ENCODE measurements around the gene SLC37A1. TPM values are rescaled to one million over a fixed set of nuclear protein-coding genes. Genes with fewer than 3 reads are reported as not detected.

The SLC37A1 gene
- total RNA-seq, 1 experiment from 2014 or later: 15.0 TPM

DNA sequence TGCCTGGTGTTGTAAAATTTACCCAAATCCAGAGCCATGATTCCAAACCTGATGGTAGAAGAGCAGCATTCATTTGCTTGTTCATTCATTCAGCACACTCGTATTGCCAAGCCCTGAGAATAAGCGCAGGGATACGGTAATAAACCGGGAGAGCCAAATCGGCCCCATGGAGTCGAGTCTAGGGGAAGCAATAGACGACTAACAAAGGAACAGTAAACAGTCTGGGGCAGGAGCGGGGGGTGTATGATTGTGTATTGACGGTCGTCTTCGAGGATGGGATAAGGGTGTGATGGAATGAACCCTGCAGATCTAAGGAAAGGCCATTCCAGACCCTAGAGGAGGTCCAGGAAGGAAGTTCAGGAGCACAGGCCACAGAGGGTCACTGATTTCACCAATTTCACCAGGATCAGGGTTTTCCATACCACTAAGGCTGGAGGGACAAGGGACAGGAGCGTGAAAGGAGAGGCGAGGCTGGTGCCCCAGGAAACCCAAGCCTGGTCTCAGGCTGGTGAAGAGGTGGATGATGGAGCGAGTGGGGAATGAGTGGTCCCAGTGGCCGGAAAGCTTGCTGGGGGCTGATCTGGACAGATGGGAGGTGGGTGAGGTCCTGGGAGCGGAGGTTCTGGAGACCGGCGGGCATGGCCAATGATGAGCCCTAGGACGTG is 78.6 kb downstream of the SLC37A1 start:
- Histone ChIP-seq H4K20me1 (ENCODE audit: insufficient read depth) (no peaks in the 10 kb centered on the region), H2AFZ (ENCODE audit: low read depth, low read length, poor library complexity, severe bottlenecking) (no peak overlapping the region), H3K9me3 (ENCODE audit: control insufficient read depth in 1 of 2, insufficient read depth in 1 of 2, low read depth in 1 of 2, low read length in 2 of 2) (no peaks in the 10 kb centered on the region), H3K27me3 (ENCODE audit: insufficient read depth, low read length) (no peaks in the 10 kb centered on the region), H3K4me3 (replicated peaks in 1 of 2; ENCODE audit: low read depth in 1 of 2, low read length in 2 of 2) (no peak overlapping the region), H3K9ac (ENCODE audit: low read length) (no peak overlapping the region), H3K79me2 (ENCODE audit: insufficient read depth, low read length) (no peaks in the 10 kb centered on the region), H3K4me2 (ENCODE audit: low read length) (no peak overlapping the region), H3K4me1 (ENCODE audit: control insufficient read depth in 1 of 2, insufficient read depth in 2 of 2, low read length in 2 of 2) (peaks cover 3 to 9% of the 10 kb centered on the region in 2 experiments; a peak in 2 of 4 replicates), H3K27ac (ENCODE audit: low read depth, low read length) (no peak overlapping the region), H3K36me3 (ENCODE audit: control insufficient read depth in 1 of 2, insufficient read depth in 2 of 2, low read length in 2 of 2) (no peaks in the 10 kb centered on the region), H3K9me2 (ENCODE audit: insufficient read depth) (no peaks in the 10 kb centered on the region)
- ChIA-PET POLR2A (no interaction called here), CTCF (interaction anchor here (0.8 to 2.3 kb wide), 10 partner anchors 9 to 300 kb away, joined by 3 to 28 read pairs (median 4); partner anchors contain the start of gene NDUFV3), RAD21 (ENCODE audit: low non-redundant PET in 1 of 2, low total read pairs in 2 of 2, uncharacterized antibody in 2 of 2, unreplicated experiment in 2 of 2) (interaction anchor here (0.8 to 1.8 kb wide), 4 partner anchors 125 to 241 kb away, joined by 3 to 5 read pairs (median 4); no protein-coding TSS in a partner anchor)
- DNase-seq (ENCODE audit: low read depth, low spot score) (no peak), ATAC-seq (no peak)
- no TSS peak for BruUV-seq (replicated peaks)
- intact Hi-C loops (cut with micrococcal nuclease): no loop called here
- TF ChIP-seq TCF7L2 (IDR thresholded peaks at IDR 0.05; ENCODE audit: borderline replicate concordance, extremely low read depth, insufficient read depth, insufficient read length) (no peak), EGR1 (IDR thresholded peaks at IDR 0.05; ENCODE audit: low read depth) (no peak), EZH2phosphoT487 (IDR thresholded peaks at IDR 0.05; ENCODE audit: borderline replicate concordance) (no peak), SP1 (IDR thresholded peaks at IDR 0.05; ENCODE audit: low read depth) (no peak)
- TF ChIP-seq, protein P1, sequence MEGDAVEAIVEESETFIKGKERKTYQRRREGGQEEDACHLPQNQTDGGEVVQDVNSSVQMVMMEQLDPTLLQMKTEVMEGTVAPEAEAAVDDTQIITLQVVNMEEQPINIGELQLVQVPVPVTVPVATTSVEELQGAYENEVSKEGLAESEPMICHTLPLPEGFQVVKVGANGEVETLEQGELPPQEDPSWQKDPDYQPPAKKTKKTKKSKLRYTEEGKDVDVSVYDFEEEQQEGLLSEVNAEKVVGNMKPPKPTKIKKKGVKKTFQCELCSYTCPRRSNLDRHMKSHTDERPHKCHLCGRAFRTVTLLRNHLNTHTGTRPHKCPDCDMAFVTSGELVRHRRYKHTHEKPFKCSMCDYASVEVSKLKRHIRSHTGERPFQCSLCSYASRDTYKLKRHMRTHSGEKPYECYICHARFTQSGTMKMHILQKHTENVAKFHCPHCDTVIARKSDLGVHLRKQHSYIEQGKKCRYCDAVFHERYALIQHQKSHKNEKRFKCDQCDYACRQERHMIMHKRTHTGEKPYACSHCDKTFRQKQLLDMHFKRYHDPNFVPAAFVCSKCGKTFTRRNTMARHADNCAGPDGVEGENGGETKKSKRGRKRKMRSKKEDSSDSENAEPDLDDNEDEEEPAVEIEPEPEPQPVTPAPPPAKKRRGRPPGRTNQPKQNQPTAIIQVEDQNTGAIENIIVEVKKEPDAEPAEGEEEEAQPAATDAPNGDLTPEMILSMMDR (IDR thresholded peaks at IDR 0.05 in 2 of 3, conservative IDR thresholded peaks at IDR 0.05 in 1 of 3; ENCODE audit: borderline replicate concordance in 1 of 3, insufficient read depth in 1 of 3, low read depth in 2 of 3, low read length in 2 of 3): no peak

All from HCT116 (cell line).